OCI-LY7 (cell line): Measurements from ENCODE around the gene PTGDS.

ENCODE experiments used
- CTCF ChIP-seq: fragments of 200-600 bp; sonication (generic); conservative IDR thresholded peaks from 2 replicates; pipeline ENCODE4 v1.5.1; 2014; ENCODE audit warnings: mild to moderate bottlenecking, antibody characterized with exemption, low read length, moderate library complexity, mixed read lengths
- EZH2phosphoT487 ChIP-seq: fragments of 200-600 bp; sonication (generic); IDR thresholded peaks from 2 replicates; pipeline ENCODE4 v1.6.1; 2018; ENCODE audit warnings: low read depth, borderline replicate concordance, mild to moderate bottlenecking, mixed run types, antibody characterized with exemption, low read length, moderate library complexity, mixed read lengths

DNA sequence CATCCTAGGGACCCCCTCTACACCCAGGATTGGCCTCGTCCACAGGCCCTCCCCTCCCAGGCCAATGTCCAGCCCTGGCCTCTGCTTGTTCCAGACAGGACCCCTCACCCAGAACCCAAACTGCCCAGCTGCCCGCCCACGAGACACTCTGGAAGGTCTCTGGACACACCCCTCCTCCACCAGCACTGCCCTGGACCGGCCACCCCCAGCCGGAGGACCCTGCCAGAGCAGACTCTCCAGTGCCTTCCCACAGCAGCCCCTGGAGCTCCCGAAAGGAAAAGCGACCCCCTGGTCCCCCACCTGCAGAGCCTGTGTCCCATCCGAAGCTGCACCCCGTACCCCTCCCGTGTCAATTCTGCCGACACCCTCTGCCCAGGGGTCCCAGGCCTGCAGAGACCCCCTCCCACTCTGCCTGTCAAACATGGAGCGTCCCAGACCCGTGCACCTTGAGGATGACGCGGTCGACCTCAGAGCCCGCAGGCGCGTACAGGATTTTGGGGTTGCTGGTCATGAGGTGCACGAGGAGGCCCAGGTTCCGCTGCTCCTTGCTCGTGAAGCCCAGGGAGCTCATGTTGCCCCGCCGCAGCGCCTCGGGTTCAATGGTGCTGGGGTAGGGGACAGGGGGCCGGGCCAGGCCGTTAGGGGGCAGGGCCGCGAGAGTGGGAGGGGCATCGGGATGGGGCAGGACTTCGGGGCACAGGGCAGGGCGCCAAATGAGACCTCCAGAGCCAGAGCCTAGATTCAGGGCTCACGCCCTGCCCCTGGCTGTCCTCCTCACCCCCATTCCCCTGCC, 42.8 kb downstream of the PTGDS start:
- TF ChIP-seq CTCF (no peak), EZH2phosphoT487 (no peak)
